DMS53 (cell line): Measurements from ENCODE around the gene WIPF1.
A peak's percentile ranks its signal among the peaks of the same experiment; 100 is the strongest.

Source experiments
- DNase-seq: peaks from one replicate; lab custom pipeline; 2025; lab: John Stamatoyannopoulos, UW

WIPF1 gene, protein sequence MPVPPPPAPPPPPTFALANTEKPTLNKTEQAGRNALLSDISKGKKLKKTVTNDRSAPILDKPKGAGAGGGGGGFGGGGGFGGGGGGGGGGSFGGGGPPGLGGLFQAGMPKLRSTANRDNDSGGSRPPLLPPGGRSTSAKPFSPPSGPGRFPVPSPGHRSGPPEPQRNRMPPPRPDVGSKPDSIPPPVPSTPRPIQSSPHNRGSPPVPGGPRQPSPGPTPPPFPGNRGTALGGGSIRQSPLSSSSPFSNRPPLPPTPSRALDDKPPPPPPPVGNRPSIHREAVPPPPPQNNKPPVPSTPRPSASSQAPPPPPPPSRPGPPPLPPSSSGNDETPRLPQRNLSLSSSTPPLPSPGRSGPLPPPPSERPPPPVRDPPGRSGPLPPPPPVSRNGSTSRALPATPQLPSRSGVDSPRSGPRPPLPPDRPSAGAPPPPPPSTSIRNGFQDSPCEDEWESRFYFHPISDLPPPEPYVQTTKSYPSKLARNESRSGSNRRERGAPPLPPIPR

DNA sequence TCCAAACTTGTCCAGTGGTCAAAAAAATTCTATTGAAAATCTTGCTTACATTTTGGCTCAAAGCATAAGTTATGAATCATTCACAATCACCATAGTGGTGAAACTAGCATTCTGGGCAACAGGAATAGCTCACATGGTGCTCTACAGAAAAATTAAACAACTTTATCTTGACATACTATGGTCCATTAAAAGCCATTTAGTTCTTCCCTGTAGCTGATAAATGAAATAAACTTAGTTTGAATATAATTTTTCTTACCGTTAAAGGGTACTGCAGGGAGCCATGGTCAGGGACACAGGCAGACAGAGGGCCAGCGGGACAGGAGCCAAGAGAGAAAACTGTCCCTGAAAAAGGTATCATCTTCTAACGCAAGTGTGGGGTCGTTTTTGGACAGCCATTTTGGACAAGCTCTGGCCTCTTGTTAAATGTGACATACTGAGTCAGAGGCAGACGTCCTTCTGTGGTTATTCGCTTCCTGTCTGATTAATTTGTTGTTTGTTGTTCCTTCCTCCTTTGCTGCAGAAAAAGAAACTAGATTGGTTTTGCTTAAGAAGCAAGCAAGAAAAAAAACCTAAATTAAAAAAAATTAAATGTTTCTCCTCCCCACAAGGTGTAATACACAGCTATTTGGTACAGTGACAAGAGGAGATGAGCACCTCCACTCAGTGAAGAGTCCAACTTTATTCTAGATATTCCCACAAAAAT is at the start of gene WIPF1:
Gene WIPF1, minus strand, starts transcription at position 460 of the 703 bp plus-strand sequence. CDS start 12,231 bp downstream, outside the sequence.
- DNase-seq, result no peak

DNA sequence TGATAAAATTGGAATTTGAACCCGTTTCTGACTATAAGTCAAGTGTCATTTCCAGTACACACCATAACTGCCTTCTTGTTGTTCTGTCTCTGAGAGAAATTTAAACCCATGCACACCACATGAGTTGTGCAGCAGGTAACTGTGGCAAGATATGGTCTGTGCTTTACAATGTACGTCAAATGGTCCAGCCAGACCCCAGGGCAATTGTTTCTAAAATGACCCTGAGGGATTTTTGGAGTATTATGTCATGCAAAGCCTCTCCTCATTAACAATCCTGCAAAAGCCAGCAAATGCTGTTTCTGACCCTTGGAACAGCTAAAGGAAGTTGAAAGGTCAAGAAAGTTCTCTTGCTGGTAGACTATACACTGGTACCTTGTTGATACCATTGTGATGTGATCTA is 47.7 kb upstream of the WIPF1 start:
- no peak for DNase-seq

DNA sequence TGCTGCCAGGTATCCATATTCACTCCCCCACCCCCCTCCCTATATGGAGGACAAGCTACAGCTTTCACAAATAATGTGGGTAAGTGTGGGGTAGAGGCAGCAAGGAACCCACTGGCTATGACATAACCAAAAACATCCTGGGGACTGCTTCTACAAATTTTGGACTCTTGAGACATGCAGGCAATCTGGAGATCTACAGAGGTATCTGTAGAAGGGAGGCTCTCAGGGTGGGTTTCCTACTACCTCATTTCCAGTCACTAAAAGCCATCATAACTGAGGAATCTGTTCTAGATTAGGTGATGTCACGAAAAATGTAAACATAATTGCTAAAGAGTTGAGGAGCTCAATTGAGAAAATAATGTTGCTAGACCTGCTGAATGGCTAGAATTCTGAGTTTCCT is 46.8 kb upstream of the WIPF1 start:
- no peak for DNase-seq

DNA sequence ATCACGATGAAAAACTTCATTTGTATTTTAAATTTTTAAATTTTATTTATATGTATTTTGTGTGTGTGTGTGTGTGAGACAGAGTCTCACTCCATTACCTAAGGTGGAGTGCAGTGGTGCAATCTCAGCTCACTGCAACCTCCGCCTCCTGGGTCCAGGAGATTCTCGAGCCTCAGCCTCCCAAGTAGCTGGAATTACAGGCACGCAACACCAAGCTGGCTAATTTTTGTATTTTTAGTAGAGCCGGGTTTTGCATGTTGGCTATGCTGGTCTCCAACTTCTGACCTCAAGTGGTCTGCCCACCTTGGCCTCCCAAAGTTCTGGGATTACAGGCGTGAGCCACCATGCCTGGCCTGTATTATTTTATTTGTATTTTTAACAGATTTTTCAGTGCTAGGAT is 45.8 kb upstream of the WIPF1 start:
- DNase-seq, result no peak

DNA sequence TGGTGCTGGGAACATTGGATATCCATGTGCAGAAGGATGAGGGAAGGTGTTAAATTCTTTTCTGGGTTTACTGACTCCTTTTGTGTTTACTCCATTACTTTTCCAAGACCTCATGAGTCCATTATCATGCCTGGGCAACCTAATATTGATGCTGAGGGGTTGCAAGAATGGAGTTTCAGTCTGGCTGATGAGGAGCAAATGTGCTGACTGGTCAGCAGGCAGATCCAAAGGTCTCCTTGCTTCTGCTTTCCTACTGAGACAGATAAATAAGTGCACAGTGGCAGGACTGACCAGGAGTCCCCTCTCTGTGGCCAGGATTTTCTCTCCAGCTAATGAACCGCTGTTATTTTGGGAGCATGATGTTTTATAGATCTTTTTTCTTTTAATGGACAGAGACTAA is 43.6 kb upstream of the WIPF1 start:
- no peak for DNase-seq

DNA sequence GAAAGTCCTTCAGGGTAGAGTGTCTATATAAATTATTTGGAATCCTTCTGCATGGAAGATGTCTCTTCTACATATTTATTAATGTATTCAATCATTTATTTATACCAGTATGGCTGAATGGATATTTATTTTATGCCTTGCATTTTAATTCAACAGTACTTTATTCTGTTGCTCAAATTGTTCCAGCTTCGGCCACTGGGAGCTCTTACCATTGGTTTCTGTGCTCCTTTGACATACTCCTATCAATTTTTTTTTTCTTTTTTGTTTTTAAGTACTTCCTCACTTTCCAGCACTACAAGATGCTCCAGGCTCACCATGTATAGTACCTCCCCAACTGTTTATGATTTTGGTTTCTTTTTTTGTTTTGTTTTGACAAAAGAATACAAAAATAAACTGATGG is 39.4 kb upstream of the WIPF1 start:
- DNase-seq, result no peak

DNA sequence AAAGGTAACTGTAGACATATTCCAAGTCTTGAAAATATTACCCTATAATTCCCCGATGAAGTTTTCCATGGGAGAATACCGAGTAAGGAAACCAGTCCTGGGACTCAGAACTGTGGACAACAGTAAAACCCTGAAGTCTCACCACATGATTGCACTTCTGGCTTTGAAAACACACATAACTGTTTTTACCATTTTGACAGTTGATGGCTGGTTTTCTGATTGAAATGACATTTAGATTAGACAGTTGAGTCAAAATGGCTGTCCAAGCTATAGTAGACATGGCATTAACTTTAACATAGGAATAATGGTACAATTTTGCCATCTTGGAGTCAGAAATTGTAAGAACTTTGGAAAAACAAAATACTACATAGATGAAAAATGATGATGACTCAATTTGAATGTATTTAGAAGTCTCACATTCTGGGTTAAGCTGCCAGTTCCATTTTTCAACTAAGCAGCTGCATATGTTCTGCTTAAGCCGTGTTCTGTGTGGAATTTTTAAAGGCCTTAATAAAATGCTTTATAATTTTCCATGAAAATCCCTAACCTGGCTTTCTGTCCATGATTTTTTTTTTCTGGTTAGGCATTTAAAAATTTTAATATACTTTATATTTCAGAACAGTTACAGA is 38.3 kb upstream of the WIPF1 start:
- no peak for DNase-seq

DNA sequence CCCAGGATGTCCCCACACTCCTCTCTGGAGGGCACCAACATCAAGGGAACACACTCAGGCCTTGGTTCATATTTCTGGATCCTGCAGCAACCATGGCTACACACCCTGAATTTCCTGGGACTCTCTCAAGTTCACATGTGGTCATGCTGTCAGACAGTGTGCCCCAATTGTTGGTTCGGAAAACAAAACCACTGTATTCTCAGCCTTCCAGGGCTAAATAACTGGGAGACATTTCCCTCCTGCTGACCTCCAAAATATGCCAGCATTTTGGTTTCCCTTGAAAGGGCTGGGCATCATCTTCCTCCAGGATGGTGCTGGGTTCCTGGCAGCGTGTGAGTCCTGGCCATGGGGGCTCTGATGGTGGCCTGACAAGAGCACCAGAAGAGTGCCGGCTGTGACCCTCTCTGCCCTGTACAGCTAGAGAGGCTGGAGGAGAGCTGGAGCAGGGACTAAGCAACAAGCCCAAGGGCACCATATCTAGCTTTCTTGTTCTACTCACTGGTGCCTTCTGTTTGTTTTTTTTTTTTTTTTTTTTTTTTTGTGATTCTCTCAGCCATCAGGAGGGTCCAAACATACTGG is 37.5 kb upstream of the WIPF1 start:
- DNase-seq, result no peak

DNA sequence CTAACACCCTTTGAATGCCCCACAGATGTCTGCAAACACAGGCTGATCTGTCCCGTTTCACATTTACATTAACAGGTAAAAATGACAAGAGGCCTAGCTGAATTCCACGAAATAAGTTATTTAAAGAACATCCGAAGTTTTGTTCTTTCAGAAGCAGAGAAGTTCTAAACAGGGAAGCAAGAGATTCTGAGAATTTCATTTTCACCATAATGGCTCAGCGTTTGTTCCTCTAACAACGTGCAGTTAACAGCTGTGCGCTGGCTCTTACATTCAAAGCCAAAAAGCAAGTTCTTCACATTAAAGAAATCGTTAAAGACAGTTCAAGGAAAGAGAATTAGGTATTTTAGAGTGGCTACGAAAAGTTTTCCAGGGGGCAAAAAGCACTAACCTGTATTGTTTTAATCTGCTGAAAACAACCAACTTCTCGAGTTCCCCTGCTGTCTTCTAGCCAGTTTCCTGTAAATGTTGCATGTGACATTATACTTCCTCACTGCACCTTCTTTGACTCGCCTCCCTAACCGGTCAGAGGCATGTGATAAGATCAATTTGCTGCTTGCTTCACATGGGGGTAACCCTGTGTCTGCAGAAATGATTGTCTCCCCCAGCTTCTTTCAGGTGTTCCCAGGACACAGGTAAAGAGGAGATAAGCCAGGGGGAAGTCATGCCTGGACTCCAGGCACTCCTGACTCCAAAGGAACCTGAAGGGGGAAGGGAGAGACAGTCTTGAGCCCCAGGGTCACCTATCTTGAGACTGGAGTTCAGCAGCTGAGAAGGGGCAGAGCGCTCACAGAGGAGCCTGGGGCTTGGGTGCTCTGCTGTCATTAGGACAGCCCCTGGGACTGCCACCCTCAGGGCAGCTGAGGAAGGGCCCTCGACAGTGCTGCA is 36.8 kb upstream of the WIPF1 start:
- DNase-seq, result no peak

DNA sequence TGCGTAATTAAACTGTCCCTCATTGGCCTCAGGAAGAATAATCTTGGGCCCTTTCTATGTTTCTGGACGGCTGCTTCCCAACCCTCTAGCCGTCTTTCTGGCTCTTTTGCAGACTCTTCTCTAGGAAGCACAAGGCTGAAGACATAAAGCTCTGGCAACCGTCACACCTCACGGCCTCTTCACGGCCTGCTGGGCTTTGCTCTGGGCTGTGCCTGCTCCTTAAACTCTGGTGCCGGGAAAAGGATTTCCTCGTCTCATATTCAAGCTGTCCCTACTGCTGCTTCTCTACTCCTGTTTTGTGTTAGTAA is 36.0 kb upstream of the WIPF1 start:
- DNase-seq, result no peak

DNA sequence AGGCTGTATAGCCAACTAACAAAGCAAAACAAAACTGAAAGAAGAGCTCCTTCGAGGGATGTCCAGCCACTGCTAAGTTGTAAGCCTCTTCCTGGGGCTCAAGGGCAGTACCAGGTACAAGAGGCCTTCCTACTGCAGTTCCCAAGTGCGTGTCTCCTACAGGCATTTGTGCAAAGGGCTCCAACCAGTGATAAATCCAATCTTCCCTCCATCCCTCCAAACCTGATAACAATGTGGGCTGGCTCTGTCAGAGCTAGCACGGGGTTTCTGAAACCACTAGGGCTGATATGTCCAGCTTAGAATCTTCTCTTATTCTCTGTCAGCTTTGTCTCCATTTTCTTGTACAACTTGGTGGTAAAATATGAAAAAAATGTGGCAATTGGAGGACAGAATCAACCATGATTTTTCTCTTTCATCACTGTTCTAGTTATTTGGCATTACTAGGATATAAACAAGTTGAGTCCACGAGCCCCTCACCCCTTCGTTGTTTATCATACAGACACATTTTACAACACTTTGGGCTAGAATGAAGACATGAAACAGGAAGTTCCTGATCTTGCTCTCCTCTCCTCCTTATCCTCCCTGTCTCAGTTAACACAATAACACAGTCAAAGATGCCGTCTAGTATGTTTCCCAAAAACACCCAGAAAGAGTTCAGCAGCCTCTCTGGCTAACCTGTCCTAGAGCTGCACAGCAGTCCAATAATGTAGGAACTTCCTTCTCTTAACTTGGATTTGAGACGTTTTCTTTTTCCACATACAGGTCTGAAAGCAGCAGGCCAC is 35.4 kb upstream of the WIPF1 start:
- no peak for DNase-seq

DNA sequence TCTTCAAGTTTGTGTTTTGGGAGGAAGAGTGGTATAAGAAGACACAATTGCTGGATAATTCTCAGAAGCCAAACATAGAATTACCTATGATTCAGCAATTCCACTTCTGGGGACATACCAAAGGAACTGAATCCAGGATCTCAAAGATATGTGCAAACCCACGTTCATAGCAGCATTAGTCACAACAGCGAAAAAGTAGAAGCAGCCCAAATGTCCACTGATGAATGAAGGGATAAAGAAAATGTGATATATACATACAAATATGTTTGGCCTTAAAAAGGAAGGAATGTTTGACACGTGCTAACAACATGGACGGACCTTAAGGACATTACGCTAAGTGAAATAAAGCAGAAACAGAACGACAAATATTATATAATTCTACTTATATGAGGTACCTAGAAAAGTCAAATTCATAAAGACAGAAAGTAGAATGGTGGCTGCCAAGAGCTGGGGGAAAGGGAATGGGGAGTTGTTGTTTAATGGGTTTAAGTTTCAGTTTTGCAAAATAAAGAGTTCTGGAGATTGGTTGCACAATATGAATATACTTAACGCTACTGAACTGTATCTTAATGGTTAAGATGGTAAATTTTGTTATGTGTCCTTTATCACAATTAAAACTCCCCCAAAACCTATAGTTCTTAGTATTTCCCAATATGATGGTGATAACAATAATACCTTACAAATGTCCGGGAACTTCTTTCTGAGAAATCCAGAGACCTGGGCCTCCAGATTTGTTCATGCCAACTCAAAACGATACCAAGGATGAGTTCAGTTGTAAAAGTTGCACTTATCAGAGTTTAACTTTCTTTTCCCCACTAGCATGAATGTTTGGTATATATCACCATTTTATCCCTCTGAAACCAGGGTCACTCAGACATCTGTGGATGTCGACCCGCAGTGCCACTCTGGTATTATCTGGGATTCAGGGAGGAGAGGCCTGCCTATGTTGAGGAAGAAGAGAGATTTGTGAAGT is 33.7 kb upstream of the WIPF1 start:
- DNase-seq, result no peak

DNA sequence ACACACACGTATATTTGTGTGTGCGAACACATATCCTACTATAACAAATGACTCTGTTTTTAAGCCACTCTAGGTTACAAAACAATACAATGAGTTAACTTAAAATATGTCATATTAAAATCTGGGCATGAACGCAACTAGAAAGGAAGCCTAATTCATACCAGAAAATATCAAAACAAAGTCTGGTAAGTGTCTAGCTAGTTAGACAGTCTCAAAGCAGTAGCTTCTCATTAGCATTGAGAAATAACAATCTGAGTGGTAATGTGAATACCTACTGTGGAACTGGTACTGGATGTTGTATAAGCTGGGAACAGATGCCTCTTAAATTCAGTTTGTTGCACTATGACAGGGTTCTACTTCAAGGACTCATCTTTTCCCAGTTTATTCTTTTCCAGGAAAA is 32.5 kb upstream of the WIPF1 start:
- no peak for DNase-seq

DNA sequence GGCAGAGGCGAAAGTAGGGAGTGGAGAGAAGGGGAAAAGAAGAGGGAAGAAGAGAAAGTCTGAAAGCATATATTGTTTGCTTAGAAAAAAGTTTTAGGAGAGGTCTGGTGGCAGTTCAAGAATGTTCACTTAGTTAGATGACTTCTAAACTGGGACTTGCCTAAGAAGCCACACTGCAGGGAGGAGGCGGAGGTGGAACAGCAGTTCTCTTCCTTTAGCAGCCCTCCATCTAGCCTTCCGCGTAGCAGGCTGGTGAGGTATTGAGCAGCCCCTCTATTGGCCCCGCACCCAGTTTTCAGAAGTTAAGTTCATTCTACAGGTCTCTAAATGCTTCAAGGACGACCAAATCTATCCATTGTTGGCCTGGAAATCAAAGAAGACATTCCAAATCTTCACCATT is 31.9 kb upstream of the WIPF1 start:
- DNase-seq, result no peak

DNA sequence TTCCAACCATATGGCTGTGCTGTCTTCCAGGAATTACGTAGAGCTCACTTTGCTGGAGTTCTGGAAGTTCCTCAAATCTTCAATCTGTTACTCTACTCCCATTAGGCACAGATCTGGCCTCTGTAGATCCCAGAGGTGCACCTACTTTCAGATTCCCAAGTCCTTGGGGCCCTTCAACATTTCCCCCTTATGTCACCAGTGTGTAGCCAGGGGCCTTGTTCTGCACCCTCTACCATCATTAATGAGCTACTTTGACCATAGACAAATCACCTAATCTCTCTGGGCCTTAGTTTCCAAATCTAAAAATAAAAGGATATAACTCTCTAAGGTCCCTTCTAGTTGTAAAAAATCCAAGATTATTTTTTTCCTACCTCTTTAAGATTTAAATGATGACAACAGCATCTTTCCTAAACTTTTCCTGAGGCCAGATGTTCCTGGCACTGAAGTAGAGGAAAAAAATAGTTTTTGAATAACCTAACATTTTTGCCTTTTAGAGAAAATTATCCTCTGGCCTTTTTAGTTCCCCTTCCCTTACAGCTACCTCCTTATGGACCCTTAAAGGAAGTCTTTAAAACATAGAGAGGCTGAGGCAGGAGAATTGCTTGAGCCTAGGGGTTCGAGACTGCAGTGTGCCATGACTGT is 31.0 kb upstream of the WIPF1 start:
- no peak for DNase-seq

DNA sequence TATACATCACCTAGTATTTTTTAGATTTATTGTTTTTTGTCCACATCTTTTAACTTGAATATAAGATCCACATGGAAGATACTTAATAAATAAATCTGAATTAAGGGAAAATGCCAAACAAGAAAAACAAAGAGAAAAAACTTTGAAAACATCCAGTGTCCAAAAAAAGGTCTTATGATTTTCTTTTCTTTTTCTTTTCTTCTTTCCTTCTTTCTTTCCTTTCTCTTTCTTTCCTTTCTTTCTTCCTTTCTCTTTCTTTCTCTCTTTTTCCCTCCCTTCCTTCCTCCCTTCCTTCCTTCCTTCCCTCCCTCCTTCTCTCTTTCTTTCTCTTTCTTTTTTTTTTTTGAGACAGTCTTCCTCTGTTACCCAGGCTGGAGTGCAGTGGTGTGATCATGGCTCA is 29.6 kb upstream of the WIPF1 start:
- DNase-seq, result no peak

DNA sequence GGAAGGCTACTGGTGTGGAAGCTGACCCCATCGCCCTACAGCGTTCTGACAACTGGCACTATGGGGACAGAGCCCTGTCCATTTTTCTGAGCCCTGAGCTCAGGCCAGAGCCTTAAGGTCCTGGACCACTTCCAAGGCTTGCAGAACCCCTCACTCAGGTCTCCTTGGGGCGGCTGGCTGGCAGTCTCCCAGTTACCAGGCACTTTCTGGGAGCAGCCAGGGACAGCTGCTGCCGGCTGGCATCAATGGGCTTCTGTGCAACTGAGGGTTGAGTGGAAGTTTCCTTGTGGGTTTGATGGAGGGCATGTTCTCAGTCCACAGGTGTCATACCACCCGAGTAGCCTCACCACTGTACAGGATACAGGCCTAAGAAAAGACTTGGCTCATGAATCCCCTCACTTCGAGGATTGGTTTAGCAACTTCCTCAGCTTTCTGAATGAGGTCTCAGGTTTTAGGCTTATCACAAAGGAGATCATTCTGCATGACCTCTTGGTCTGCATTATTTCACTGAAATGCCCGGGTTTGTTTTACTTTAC is 27.4 kb upstream of the WIPF1 start:
- no peak for DNase-seq

DNA sequence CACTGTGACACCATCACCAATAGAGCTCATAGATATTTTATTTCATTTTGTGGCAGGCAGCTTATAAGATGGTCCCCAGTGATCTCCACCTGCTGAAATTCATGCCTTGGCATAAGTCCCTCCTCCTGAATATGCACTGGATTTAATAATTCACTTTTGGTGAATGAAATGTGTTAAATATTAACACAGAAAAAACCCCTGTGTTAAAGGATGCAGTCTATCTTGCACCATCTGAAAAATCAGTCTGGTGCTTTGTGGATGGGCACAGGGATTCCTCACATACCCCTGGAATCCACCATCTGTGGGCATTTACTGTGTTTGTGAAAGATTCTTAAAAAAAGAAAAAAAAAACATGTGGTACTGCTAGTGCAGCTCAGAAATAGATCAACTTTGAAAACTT is 26.1 kb upstream of the WIPF1 start:
- peak; percentile 18 for DNase-seq

DNA sequence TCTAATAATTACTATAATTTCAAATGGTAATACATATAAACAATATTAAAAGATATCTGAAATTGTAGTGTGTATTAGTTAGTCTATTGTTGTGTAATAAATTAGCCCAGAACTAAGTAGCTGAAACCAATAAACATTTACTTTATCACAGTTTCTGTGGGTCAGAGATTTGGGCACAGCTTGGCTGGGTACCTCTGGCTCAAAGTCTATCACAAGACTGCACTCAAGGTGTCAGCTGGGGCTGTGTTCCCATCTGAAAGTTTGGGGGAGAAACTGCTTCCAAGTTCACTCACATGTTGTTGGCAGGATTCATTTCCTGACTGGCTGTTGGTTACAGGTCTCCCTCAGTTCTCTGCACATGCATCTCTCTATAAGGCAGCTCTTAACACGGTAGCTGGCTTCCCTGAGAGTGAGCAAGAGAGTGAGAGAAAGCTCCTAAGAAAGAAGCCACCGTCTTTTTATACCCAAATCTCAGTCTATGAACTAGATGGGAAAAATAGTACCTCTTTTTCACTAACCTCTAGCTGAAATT is 25.6 kb upstream of the WIPF1 start:
- no peak for DNase-seq
